IMR-90 (cell line): Measurements from ENCODE around the gene UBL7. TPM values are rescaled to one million over a fixed set of nuclear protein-coding genes. Genes with fewer than 3 reads are reported as not detected.

ENCODE experiments used
- ATAC-seq: fragments of 200-7000 bp; cut with Tn5 transposase; 2 replicates; pipeline ENCODE4 v1.9.1; 2020; ENCODE audit warnings: low read depth, mild to moderate bottlenecking, moderate library complexity
- BruUV-seq: library from RNA; stranded (reverse); fragments of 400-500 nt; replicated peaks from 2 replicates; lab custom pipeline; 2021; lab: Mats Ljungman, UMichigan
- CTCF ChIA-PET: fragments of 300-600 bp; formaldehyde crosslinking; extraction: SDS; loops from one replicate; lab custom pipeline; 2021; ENCODE audit warnings: antibody characterized with exemption; lab: Yijun Ruan, JAX
- POLR2A ChIA-PET: fragments of 300-600 bp; sonication (Branson Sonifier 250); formaldehyde crosslinking; loops from one replicate; lab custom pipeline; 2022; ENCODE audit warnings: antibody characterized with exemption; ENCODE audit not compliant: unreplicated experiment; lab: Charles Lee
- DNase-seq: peaks from one replicate; pipeline ENCODE4 v3.0.0; 2013
- H2AFZ ChIP-seq: replicated peaks from 2 replicates; pipeline ENCODE3; 2013; ENCODE audit warnings: low read length, mild to moderate bottlenecking; ENCODE audit not compliant: poor library complexity
- H2AK5ac ChIP-seq: 2 replicates; pipeline ENCODE4 v1.6.1; 2013; ENCODE audit warnings: low read depth, low read length, inconsistent platforms
- H2AK9ac ChIP-seq: replicated peaks from 2 replicates; pipeline ENCODE3; 2013; ENCODE audit warnings: mild to moderate bottlenecking, low read depth, low read length, moderate library complexity; ENCODE audit not compliant: poor library complexity
- H2BK120ac ChIP-seq: 2 replicates; pipeline ENCODE4 v1.6.1; 2013; ENCODE audit warnings: low read depth, low read length, inconsistent platforms
- H2BK15ac ChIP-seq: 3 replicates; pipeline ENCODE4 v1.6.1; 2013; ENCODE audit warnings: low read depth, low read length, inconsistent platforms
- H2BK20ac ChIP-seq: 2 replicates; pipeline ENCODE4 v1.6.1; 2013; ENCODE audit warnings: low read depth, mild to moderate bottlenecking, inconsistent platforms, low read length, moderate library complexity
- H2BK5ac ChIP-seq: 2 replicates; pipeline ENCODE4 v1.6.1; 2013; ENCODE audit warnings: mild to moderate bottlenecking, low read depth, low read length, inconsistent platforms; ENCODE audit not compliant: poor library complexity, severe bottlenecking
- H3K14ac ChIP-seq: replicated peaks from 2 replicates; pipeline ENCODE4 v1.6.1; 2013; ENCODE audit warnings: low read depth, low read length, inconsistent platforms
- H3K18ac ChIP-seq: 2 replicates; pipeline ENCODE4 v1.6.1; 2013; ENCODE audit warnings: low read depth, low read length, control low read depth
- H3K23ac ChIP-seq: 2 replicates; pipeline ENCODE4 v1.6.1; 2013; ENCODE audit warnings: low read depth, low read length, inconsistent platforms
- H3K27ac ChIP-seq: 2 replicates; pipeline ENCODE4 v1.5.1; 2013; ENCODE audit warnings: mild to moderate bottlenecking, control low read depth, low read length; ENCODE audit not compliant: insufficient read depth
- H3K27me3 ChIP-seq: 2 replicates; pipeline ENCODE4 v1.6.1; 2013; ENCODE audit warnings: low read length; ENCODE audit not compliant: control insufficient read depth, insufficient read depth
- H3K36me3 ChIP-seq: 2 replicates; pipeline ENCODE4 v1.6.1; 2013; ENCODE audit warnings: low read length, mixed read lengths; ENCODE audit not compliant: control insufficient read depth, insufficient read depth
- H3K4ac ChIP-seq: 2 replicates; pipeline ENCODE4 v1.6.1; 2013; ENCODE audit warnings: low read depth, low read length, inconsistent platforms
- H3K4me1 ChIP-seq: 2 replicates; pipeline ENCODE4 v1.6.1; 2013; ENCODE audit warnings: low read length, mixed read lengths; ENCODE audit not compliant: control insufficient read depth, insufficient read depth
- H3K4me2 ChIP-seq: 2 replicates; pipeline ENCODE4 v1.6.1; 2013; ENCODE audit warnings: low read depth, mild to moderate bottlenecking, control low read depth, low read length, moderate library complexity
- H3K4me3 ChIP-seq: 2 replicates; pipeline ENCODE4 v1.5.1; 2013; ENCODE audit warnings: low read depth, mild to moderate bottlenecking, control low read depth, low read length, moderate library complexity; ENCODE audit not compliant: insufficient read depth
- H3K56ac ChIP-seq: 2 replicates; pipeline ENCODE4 v1.6.1; 2013; ENCODE audit warnings: low read length, inconsistent platforms; ENCODE audit not compliant: insufficient read depth; ENCODE audit errors: extremely low read depth
- H3K79me1 ChIP-seq, 2 experiments: 2 replicates each; pipeline ENCODE4 v1.6.1; 2013; ENCODE audit warnings: low read length in 2 of 2, inconsistent platforms in 1 of 2, low read depth in 1 of 2
- H3K9ac ChIP-seq: 2 replicates; pipeline ENCODE4 v1.6.1; 2013; ENCODE audit warnings: low read depth, low read length, control low read depth
- H3K9me1 ChIP-seq: 2 replicates; pipeline ENCODE4 v1.6.1; 2013; ENCODE audit warnings: low read length, inconsistent platforms; ENCODE audit not compliant: insufficient read depth
- H3K9me3 ChIP-seq: 2 replicates; pipeline ENCODE4 v1.6.1; 2013; ENCODE audit warnings: low read length; ENCODE audit not compliant: control insufficient read depth, insufficient read depth
- H4K20me1 ChIP-seq: 2 replicates; pipeline ENCODE4 v1.6.1; 2013; ENCODE audit warnings: low read length, inconsistent platforms; ENCODE audit not compliant: insufficient read depth
- H4K5ac ChIP-seq: 2 replicates; pipeline ENCODE4 v1.6.1; 2013; ENCODE audit warnings: mild to moderate bottlenecking, low read depth, low read length, control low read depth
- H4K8ac ChIP-seq, 2 experiments: 2 replicates each; pipeline ENCODE4 v1.6.1; 2013; ENCODE audit warnings: low read depth in 2 of 2, low read length in 2 of 2, control low read depth in 1 of 2, inconsistent platforms in 1 of 2
- H4K91ac ChIP-seq: 2 replicates; pipeline ENCODE4 v1.6.1; 2013; ENCODE audit warnings: low read depth, low read length, inconsistent platforms; ENCODE audit not compliant: insufficient read depth
- BHLHE40 ChIP-seq: fragments of 150-350 bp; IDR thresholded peaks from 2 replicates; pipeline ENCODE4 v1.6.1; 2016; ENCODE audit warnings: mild to moderate bottlenecking, low read depth, low read length
- CEBPB ChIP-seq: IDR thresholded peaks from 2 replicates; pipeline ENCODE4 v1.6.1; 2012; ENCODE audit warnings: low read depth, low read length, improper control_type of control experiment
- CHD1 ChIP-seq: IDR thresholded peaks from 2 replicates; pipeline ENCODE4 v1.6.1; 2012; ENCODE audit warnings: low read depth, low read length, improper control_type of control experiment
- CTCF ChIP-seq: conservative IDR thresholded peaks from 2 replicates; pipeline ENCODE4 v1.5.1; 2012; ENCODE audit warnings: mild to moderate bottlenecking, low read depth, low read length, improper control_type of control experiment
- ELK1 ChIP-seq: fragments of 150-350 bp; IDR thresholded peaks from 2 replicates; pipeline ENCODE4 v1.6.1; 2016; ENCODE audit warnings: low read depth, mild to moderate bottlenecking, low read length, moderate library complexity, borderline replicate concordance
- FOS ChIP-seq: fragments of 150-350 bp; IDR thresholded peaks from 2 replicates; pipeline ENCODE4 v1.6.1; 2016; ENCODE audit warnings: low read depth, low read length
- MAFK ChIP-seq: IDR thresholded peaks from 2 replicates; pipeline ENCODE4 v1.6.1; 2012; ENCODE audit warnings: low read depth, low read length, improper control_type of control experiment
- MAZ ChIP-seq: IDR thresholded peaks from 2 replicates; pipeline ENCODE4 v1.6.1; 2012; ENCODE audit warnings: low read depth, mild to moderate bottlenecking, low read length, improper control_type of control experiment, moderate library complexity, borderline replicate concordance
- MXI1 ChIP-seq: IDR thresholded peaks from 2 replicates; pipeline ENCODE4 v1.6.1; 2012; ENCODE audit warnings: low read depth, mild to moderate bottlenecking, low read length, moderate library complexity, borderline replicate concordance
- NFE2L2 ChIP-seq: fragments of 150-350 bp; IDR thresholded peaks from 2 replicates; pipeline ENCODE4 v1.6.1; 2016; ENCODE audit warnings: low read depth, mild to moderate bottlenecking, low read length
- POLR2A ChIP-seq: IDR thresholded peaks from 2 replicates; pipeline ENCODE4 v1.6.1; 2012; ENCODE audit warnings: mild to moderate bottlenecking, low read depth, low read length
- RAD21 ChIP-seq: IDR thresholded peaks from 2 replicates; pipeline ENCODE4 v1.6.1; 2012; ENCODE audit warnings: low read length, improper control_type of control experiment
- RCOR1 ChIP-seq: IDR thresholded peaks from 2 replicates; pipeline ENCODE4 v1.6.1; 2012; ENCODE audit warnings: mild to moderate bottlenecking, low read length, improper control_type of control experiment; ENCODE audit not compliant: insufficient replicate concordance
- RFX5 ChIP-seq: IDR thresholded peaks from 2 replicates; pipeline ENCODE4 v1.8.0; 2012; ENCODE audit warnings: low read depth, mild to moderate bottlenecking, low read length, moderate library complexity
- SMC3 ChIP-seq: fragments of 150-350 bp; IDR thresholded peaks from 2 replicates; pipeline ENCODE4 v1.6.1; 2016; ENCODE audit warnings: low read depth, mild to moderate bottlenecking, antibody characterized with exemption, low read length, moderate library complexity
- USF2 ChIP-seq: fragments of 150-350 bp; IDR thresholded peaks from 2 replicates; pipeline ENCODE4 v1.6.1; 2017; ENCODE audit warnings: mild to moderate bottlenecking, antibody characterized with exemption, low read length, low read depth
- WGBS, 2 experiments: methylation state at CpG; one replicate each; pipeline versions ENCODE4 v1.1.5 to v1.1.7; 2013; ENCODE audit warnings: missing lambda C conversion rate in 2 of 2; ENCODE audit not compliant: insufficient read length in 1 of 2; ENCODE audit errors: extremely low coverage in 2 of 2; 5-methylcytosine and 5-hydroxymethylcytosine counted together
- dilution Hi-C: fragments of 300-500 bp; cut with HindIII; formaldehyde crosslinking; loops from one replicate; pipeline ENCODE4 v1.14.3; 2018; ENCODE audit warnings: low sequenced_read_pairs; ENCODE audit not compliant: unreplicated experiment
- in situ Hi-C: fragments of 300-500 bp; cut with MboI; formaldehyde crosslinking; loops from 3 replicates; pipeline ENCODE4 v1.14.3; 2019; ENCODE audit warnings: low sequenced_read_pairs, inconsistent platforms, mixed read lengths
- intact Hi-C: fragments of 100-400 bp; cut with micrococcal nuclease; formaldehyde crosslinking; loops from 2 replicates; pipeline ENCODE4 v1.10.0; 2022
- polyA plus RNA-seq, 3 experiments: library from polyadenylated mRNA; depleted of rRNA; stranded (reverse); fragments of >200 nt; gene quantifications; 2 replicates each; pipeline ENCODE4 v1.2.3, GENCODE V29; 2012; ENCODE audit warnings: low replicate concordance in 1 of 3
- total RNA-seq: library from RNA; depleted of rRNA; stranded (reverse); fragments of >200 nt; gene quantifications from 2 replicates; pipeline ENCODE4 v1.2.3, GENCODE V29; 2012

UBL7 gene
- total and polyA plus RNA-seq, 2 of the 4 experiments (the other 2 are of a cell fraction), result 68.1 to 78.4 TPM

- Histone ChIP-seq H4K8ac (no peak overlapping the region), H3K4me3 (no peak overlapping the region), H3K36me3 (peaks cover 56% of the 10 kb centered on the region), H3K4me2 (no peak overlapping the region), H3K18ac (no peak overlapping the region), H4K5ac (no peak overlapping the region), H3K79me1 (0 out of 4 replicates have a peak, but pooled peaks cover 0 to 3% of the 10 kb centered on the region in 2 experiments), H2BK15ac (no peak overlapping the region), H3K9me1 (peaks cover 6% of the 10 kb centered on the region), H3K27me3 (no peaks in the 10 kb centered on the region), H2AK5ac (no peak overlapping the region), H3K9ac (no peak overlapping the region), H3K56ac (no peak overlapping the region), H3K27ac (no peak overlapping the region), H3K14ac (no peak overlapping the region), H3K9me3 (no peaks in the 10 kb centered on the region), H3K4me1 (no peaks in the 10 kb centered on the region; the same call in 1 of the 2 replicates), H3K4ac (no peak overlapping the region), H2BK5ac (no peak overlapping the region), H2AFZ (no peak overlapping the region), H2AK9ac (no peak overlapping the region), H2BK20ac (no peak overlapping the region), H3K23ac (no peak overlapping the region), H2BK120ac (no peak overlapping the region), H4K91ac (no peak overlapping the region), H4K20me1 (no peaks in the 10 kb centered on the region)
- intact Hi-C loops, result no loop called here
- DNase-seq (no peak), ATAC-seq (no peak)
- TF ChIP-seq NFE2L2 (no peak), MAZ (no peak), CHD1 (no peak), MAFK (no peak), BHLHE40 (no peak), CTCF (no peak), FOS (no peak), POLR2A (no peak), CEBPB (no peak), SMC3 (no peak), USF2 (no peak), RFX5 (no peak), ELK1 (no peak), RCOR1 (no peak), RAD21 (no peak), MXI1 (no peak)
- WGBS, 2 experiments, result 98% methylated on average over 8 of the region's 12 CpGs; no CpG with 5 or more reads in 1 of the 2 experiments
- POLR2A ChIA-PET, result no interaction called here
- in situ Hi-C loops, result no loop called here
- CTCF ChIA-PET, result no interaction called here
- dilution Hi-C loops, result no loop called here
- no TSS peak for BruUV-seq
These were observed 11.2 kb downstream of the UBL7 start for GRCh38 chr15:74449643-74450205.
